Testis (tissue), 2 donors: ENCODE measurements around the gene CD79A.

Experiments used
- CTCF ChIP-seq, 3 experiments: fragments of 450-650 bp in 2 of 3; fragments of 200-600 bp in 1 of 3; sonication (generic) in 1 of 3; IDR thresholded peaks; one replicate each; pipeline ENCODE4 v1.5.1; 2016 to 2019; ENCODE audit warnings: antibody characterized with exemption in 3 of 3, mild to moderate bottlenecking in 2 of 3, moderate library complexity in 1 of 3
- POLR2A ChIP-seq: fragments of 450-650 bp; IDR thresholded peaks from one replicate; pipeline ENCODE4 v1.6.1; 2017; ENCODE audit warnings: antibody characterized with exemption, mild to moderate bottlenecking, moderate library complexity

GRCh38 chr19:41876847-41877832, at the start of gene CD79A:
- TF ChIP-seq POLR2A (no peak), CTCF (IDR thresholded peaks at IDR 0.05) (no peak)
